Thoracic aorta (tissue), 2 donors: ENCODE data around the gene RBFOX2. TPM values are rescaled to one million over a fixed set of nuclear protein-coding genes. Genes with fewer than 3 reads are reported as not detected.

Experiments used
- ATAC-seq: fragments of 150-250 bp; one replicate; pipeline ENCODE4 v1.8.0; 2017; ENCODE audit warnings: low read depth; ENCODE audit not compliant: insufficient number of reproducible peaks, low FRiP score
- DNase-seq: peaks from one replicate; pipeline ENCODE4 v3.0.0-alpha.2; 2020; ENCODE audit warnings: low spot score
- H3K27ac ChIP-seq, 2 donors: fragments of 200-600 bp; sonication (generic); 1 replicate in 1 of 2; 2 replicates in 1 of 2; pipeline ENCODE4 v1.5.1; 2016; ENCODE audit warnings: mild to moderate bottlenecking in 2 of 2, moderate library complexity in 2 of 2
- H3K27me3 ChIP-seq: fragments of 200-600 bp; sonication (generic); replicated peaks from 2 replicates; pipeline ENCODE4 v1.6.0; 2016; ENCODE audit warnings: mild to moderate bottlenecking; ENCODE audit not compliant: insufficient read depth
- H3K36me3 ChIP-seq: fragments of 200-600 bp; sonication (generic); one replicate; pipeline ENCODE4 v1.5.1; 2016
- H3K4me1 ChIP-seq, 2 donors: fragments of 200-600 bp; sonication (generic); 1 replicate in 1 of 2; 2 replicates in 1 of 2; pipeline versions ENCODE4 v1.5.1 to v1.6.0; 2016; ENCODE audit warnings: low read depth in 2 of 2, mild to moderate bottlenecking in 1 of 2; ENCODE audit not compliant: control insufficient read depth in 1 of 2
- H3K4me3 ChIP-seq: fragments of 200-600 bp; sonication (generic); 2 replicates; pipeline ENCODE4 v1.5.1; 2016; ENCODE audit warnings: mild to moderate bottlenecking
- H3K9me3 ChIP-seq: fragments of 200-600 bp; sonication (generic); 2 replicates; pipeline ENCODE4 v1.5.1; 2016
- total RNA-seq, 2 donors: library from RNA; depleted of rRNA; stranded (reverse); fragments of >200 nt; gene quantifications; one replicate each; pipeline versions ENCODE4 v1.1.0 to v1.2.3, GENCODE V29; 2016
- TF ChIP-seq, protein P1 (sequence below): fragments of 200-600 bp; sonication (generic); IDR thresholded peaks from one replicate; pipeline ENCODE4 v1.5.1; 2019; ENCODE audit warnings: antibody characterized with exemption

The RBFOX2 gene
- total RNA-seq, 2 donors from 2014 or later: 117 to 143 TPM

GRCh38 chr22:35688913-35689675, 339.5 kb downstream of the RBFOX2 start:
- H3K36me3 ChIP-seq: no peaks in the 10 kb centered on the region
- H3K27ac ChIP-seq: no peak overlapping the region
- TF ChIP-seq, protein P1, sequence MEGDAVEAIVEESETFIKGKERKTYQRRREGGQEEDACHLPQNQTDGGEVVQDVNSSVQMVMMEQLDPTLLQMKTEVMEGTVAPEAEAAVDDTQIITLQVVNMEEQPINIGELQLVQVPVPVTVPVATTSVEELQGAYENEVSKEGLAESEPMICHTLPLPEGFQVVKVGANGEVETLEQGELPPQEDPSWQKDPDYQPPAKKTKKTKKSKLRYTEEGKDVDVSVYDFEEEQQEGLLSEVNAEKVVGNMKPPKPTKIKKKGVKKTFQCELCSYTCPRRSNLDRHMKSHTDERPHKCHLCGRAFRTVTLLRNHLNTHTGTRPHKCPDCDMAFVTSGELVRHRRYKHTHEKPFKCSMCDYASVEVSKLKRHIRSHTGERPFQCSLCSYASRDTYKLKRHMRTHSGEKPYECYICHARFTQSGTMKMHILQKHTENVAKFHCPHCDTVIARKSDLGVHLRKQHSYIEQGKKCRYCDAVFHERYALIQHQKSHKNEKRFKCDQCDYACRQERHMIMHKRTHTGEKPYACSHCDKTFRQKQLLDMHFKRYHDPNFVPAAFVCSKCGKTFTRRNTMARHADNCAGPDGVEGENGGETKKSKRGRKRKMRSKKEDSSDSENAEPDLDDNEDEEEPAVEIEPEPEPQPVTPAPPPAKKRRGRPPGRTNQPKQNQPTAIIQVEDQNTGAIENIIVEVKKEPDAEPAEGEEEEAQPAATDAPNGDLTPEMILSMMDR: no peak
- H3K27me3 ChIP-seq: no peaks in the 10 kb centered on the region
- DNase-seq (no peak), ATAC-seq (no peak)
- H3K4me1 ChIP-seq: no peaks in the 10 kb centered on the region
- no peaks in the 10 kb centered on the region for H3K9me3 ChIP-seq
- H3K4me3 ChIP-seq: no peak overlapping the region

Other genes starting within 250 kb of the RBFOX2 start
- 100 to 1,000 TPM in 1 of 2 donors, 10 to 100 TPM in 1; 53.1 to 101 TPM for gene APOL3, start 131.9 kb upstream of the RBFOX2 start, total RNA-seq
- 10 to 100 TPM in 1 of 2 donors, 1 to 10 TPM in 1; 1.4 to 30.3 TPM for gene APOL4, start 173.0 kb upstream of the RBFOX2 start, total RNA-seq
- 10 to 100 TPM; 35.9 to 84.9 TPM for gene APOL2, start 210.7 kb upstream of the RBFOX2 start, total RNA-seq
- gene APOL1, start 224.3 kb upstream of the RBFOX2 start, total RNA-seq: 10 to 100 TPM; 40.1 to 47.3 TPM